IPS-15b (cell line): ENCODE data around the gene OSMR.

ENCODE experiments used
- H3K27me3 ChIP-seq: one replicate; pipeline ENCODE4 v1.6.1; 2013; ENCODE audit warnings: low read length; ENCODE audit not compliant: control insufficient read depth, insufficient read depth
- H3K36me3 ChIP-seq: one replicate; pipeline ENCODE4 v1.6.1; 2013; ENCODE audit warnings: low read length; ENCODE audit not compliant: control insufficient read depth, insufficient read depth
- H3K4me1 ChIP-seq: one replicate; pipeline ENCODE4 v1.6.1; 2013; ENCODE audit warnings: mild to moderate bottlenecking, low read length; ENCODE audit not compliant: control insufficient read depth, insufficient read depth
- H3K4me3 ChIP-seq: one replicate; pipeline ENCODE4 v1.5.1; 2013; ENCODE audit warnings: low read depth, low read length
- H3K9ac ChIP-seq: one replicate; pipeline ENCODE4 v1.6.1; 2013; ENCODE audit warnings: low read depth, mild to moderate bottlenecking, low read length
- H3K9me3 ChIP-seq: one replicate; pipeline ENCODE4 v1.6.1; 2013; ENCODE audit warnings: mild to moderate bottlenecking, low read length; ENCODE audit not compliant: control insufficient read depth, insufficient read depth

Gene OSMR

GRCh38 chr5:38916802-38917201 is 71.0 kb downstream of the OSMR start:
- Histone ChIP-seq H3K9ac (no peak overlapping the region), H3K4me1 (no peaks in the 10 kb centered on the region), H3K9me3 (no peaks in the 10 kb centered on the region), H3K27me3 (no peaks in the 10 kb centered on the region), H3K4me3 (no peak overlapping the region), H3K36me3 (no peaks in the 10 kb centered on the region)

DNA sequence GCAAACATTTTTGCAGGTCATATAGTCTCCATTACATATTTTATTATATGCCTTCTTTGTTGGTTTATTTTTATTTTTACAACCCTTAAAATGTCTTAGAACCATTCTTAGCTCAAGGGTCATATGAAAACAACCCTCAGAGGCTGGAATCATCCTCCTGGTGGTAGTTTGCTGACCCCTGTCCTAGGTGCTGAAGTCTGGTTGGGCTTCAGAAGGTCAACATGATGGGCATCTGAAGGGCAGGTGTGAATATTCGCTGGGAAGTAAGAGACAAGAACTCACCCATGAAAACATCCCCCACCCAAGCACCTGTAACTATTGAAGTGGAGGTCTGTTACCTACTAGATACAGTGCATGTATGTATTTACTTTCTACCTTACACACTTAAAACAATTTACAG is 75.4 kb downstream of the OSMR start:
- no peaks in the 10 kb centered on the region for H3K9me3 ChIP-seq
- H3K4me3 ChIP-seq: no peak overlapping the region
- no peaks in the 10 kb centered on the region for H3K27me3 ChIP-seq
- no peak overlapping the region for H3K9ac ChIP-seq
- no peaks in the 10 kb centered on the region for H3K4me1 ChIP-seq
- H3K36me3 ChIP-seq: no peaks in the 10 kb centered on the region

- H3K36me3 ChIP-seq: no peaks in the 10 kb centered on the region
- no peaks in the 10 kb centered on the region for H3K27me3 ChIP-seq
- no peaks in the 10 kb centered on the region for H3K9me3 ChIP-seq
- no peak overlapping the region for H3K4me3 ChIP-seq
- H3K4me1 ChIP-seq: no peaks in the 10 kb centered on the region
- H3K9ac ChIP-seq: no peak overlapping the region
These were observed 76.4 kb downstream of the OSMR start for GRCh38 chr5:38922199-38922598.

GRCh38 chr5:38923661-38924451 is 78.0 kb downstream of the OSMR start:
- H3K4me1 ChIP-seq: no peaks in the 10 kb centered on the region
- no peak overlapping the region for H3K4me3 ChIP-seq
- H3K36me3 ChIP-seq: no peaks in the 10 kb centered on the region
- H3K27me3 ChIP-seq: no peaks in the 10 kb centered on the region
- H3K9me3 ChIP-seq: no peaks in the 10 kb centered on the region
- H3K9ac ChIP-seq: no peak overlapping the region

- H3K4me1 ChIP-seq: peaks cover under 1% of the 10 kb centered on the region
- no peaks in the 10 kb centered on the region for H3K36me3 ChIP-seq
- H3K9ac ChIP-seq: no peak overlapping the region
- H3K27me3 ChIP-seq: no peaks in the 10 kb centered on the region
- H3K9me3 ChIP-seq: no peaks in the 10 kb centered on the region
- H3K4me3 ChIP-seq: no peak overlapping the region
These were observed 79.5 kb downstream of the OSMR start for GRCh38 chr5:38925154-38925925.

DNA sequence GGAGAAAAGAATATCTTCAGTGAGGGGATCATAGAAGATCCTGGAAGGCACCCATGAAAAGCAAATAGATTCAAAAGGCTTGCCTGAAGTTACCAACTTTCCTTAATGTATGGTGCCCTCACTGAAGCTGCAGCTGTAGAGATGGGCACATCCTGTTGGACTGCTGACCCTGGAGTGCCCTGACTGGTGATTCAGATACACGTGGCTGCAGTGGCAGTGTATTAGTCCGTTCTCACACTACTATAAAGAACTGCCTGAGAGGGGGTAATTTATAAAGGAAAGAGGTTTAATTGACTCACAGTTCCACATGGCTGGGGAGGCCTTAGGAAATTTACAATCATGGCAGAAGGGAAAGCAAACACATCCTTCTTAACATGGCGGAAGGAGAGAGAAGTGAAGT is 80.3 kb downstream of the OSMR start:
- Histone ChIP-seq H3K36me3 (no peaks in the 10 kb centered on the region), H3K4me1 (peaks cover 2% of the 10 kb centered on the region), H3K4me3 (no peak overlapping the region), H3K9me3 (no peaks in the 10 kb centered on the region), H3K9ac (no peak overlapping the region), H3K27me3 (no peaks in the 10 kb centered on the region)

GRCh38 chr5:38927470-38927869 is 81.7 kb downstream of the OSMR start:
- Histone ChIP-seq H3K36me3 (no peaks in the 10 kb centered on the region), H3K4me1 (peaks cover 2% of the 10 kb centered on the region), H3K4me3 (no peak overlapping the region)

DNA sequence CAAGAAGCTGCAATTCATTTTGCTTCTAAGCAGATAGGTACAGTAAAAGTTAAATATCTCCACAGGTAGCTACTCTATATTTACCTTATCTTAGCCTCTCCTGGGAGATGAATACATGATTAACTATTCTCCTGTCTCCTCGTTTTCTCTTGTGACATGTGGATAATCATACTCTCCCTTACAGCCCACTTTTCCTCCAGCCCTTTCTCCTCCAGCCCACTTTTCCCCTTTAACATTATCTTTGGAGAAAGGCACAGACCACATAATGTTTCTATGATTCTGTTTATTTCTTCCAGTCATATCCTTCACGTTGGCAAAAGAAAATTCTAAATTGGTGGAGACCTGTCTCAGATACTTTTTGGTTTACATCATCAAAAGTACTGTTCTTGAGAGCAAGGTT is 84.0 kb downstream of the OSMR start:
- no peaks in the 10 kb centered on the region for H3K36me3 ChIP-seq
- no peak overlapping the region for H3K4me3 ChIP-seq
- no peaks in the 10 kb centered on the region for H3K27me3 ChIP-seq
- H3K9me3 ChIP-seq: no peaks in the 10 kb centered on the region
- no peak overlapping the region for H3K9ac ChIP-seq
- H3K4me1 ChIP-seq: peaks cover 2% of the 10 kb centered on the region

More at GRCh38 chr5:38927470-38927869, 81.7 kb downstream of the OSMR start:
- Histone ChIP-seq H3K27me3 (no peaks in the 10 kb centered on the region), H3K9ac (no peak overlapping the region), H3K9me3 (no peaks in the 10 kb centered on the region)

GRCh38 chr5:38931731-38932130 is 85.9 kb downstream of the OSMR start:
- H3K9ac ChIP-seq: no peak overlapping the region
- no peaks in the 10 kb centered on the region for H3K36me3 ChIP-seq
- H3K9me3 ChIP-seq: no peaks in the 10 kb centered on the region
- H3K27me3 ChIP-seq: no peaks in the 10 kb centered on the region
- H3K4me1 ChIP-seq: peaks cover 2% of the 10 kb centered on the region
- H3K4me3 ChIP-seq: no peak overlapping the region

DNA sequence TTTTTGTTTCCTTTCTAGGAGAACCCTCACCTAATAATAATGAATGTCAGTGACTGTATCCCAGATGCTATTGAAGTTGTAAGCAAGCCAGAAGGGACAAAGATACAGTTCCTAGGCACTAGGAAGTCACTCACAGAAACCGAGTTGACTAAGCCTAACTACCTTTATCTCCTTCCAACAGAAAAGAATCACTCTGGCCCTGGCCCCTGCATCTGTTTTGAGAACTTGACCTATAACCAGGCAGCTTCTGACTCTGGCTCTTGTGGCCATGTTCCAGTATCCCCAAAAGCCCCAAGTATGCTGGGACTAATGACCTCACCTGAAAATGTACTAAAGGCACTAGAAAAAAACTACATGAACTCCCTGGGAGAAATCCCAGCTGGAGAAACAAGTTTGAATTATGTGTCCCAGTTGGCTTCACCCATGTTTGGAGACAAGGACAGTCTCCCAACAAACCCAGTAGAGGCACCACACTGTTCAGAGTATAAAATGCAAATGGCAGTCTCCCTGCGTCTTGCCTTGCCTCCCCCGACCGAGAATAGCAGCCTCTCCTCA is 87.1 kb downstream of the OSMR start:
- H3K9ac ChIP-seq: no peak overlapping the region
- peaks cover 2% of the 10 kb centered on the region for H3K4me1 ChIP-seq
- H3K36me3 ChIP-seq: no peaks in the 10 kb centered on the region

GRCh38 chr5:38935437-38935836 is 89.6 kb downstream of the OSMR start:
- H3K9me3 ChIP-seq: no peaks in the 10 kb centered on the region
- H3K9ac ChIP-seq: no peak overlapping the region
- peaks cover under 1% of the 10 kb centered on the region for H3K4me1 ChIP-seq
- H3K4me3 ChIP-seq: no peak overlapping the region
- H3K36me3 ChIP-seq: no peaks in the 10 kb centered on the region
- no peaks in the 10 kb centered on the region for H3K27me3 ChIP-seq

More for the DNA sequence above, 87.1 kb downstream of the OSMR start:
- H3K4me3 ChIP-seq: no peak overlapping the region
- H3K9me3 ChIP-seq: no peaks in the 10 kb centered on the region
- H3K27me3 ChIP-seq: no peaks in the 10 kb centered on the region

DNA sequence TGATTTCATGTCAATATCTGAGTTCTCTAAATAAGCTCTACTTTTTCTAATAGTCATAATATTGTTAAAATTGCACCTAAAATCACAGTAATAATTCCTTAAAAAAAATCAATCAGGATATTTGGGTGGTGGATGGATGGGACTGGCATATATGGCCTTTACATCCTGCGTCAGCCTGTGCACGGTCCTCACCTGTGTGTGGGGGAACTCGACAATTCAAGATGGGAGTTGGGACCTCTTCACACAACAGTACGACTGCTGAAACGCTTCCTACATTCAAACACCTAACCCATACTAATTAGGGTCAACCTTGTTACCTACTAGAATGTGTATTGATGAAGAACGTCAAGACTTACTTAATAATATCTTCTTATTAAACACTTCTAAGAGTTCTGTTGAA is 90.5 kb downstream of the OSMR start:
- no peak overlapping the region for H3K9ac ChIP-seq
- no peaks in the 10 kb centered on the region for H3K36me3 ChIP-seq
- no peaks in the 10 kb centered on the region for H3K4me1 ChIP-seq
- no peak overlapping the region for H3K4me3 ChIP-seq
- H3K9me3 ChIP-seq: no peaks in the 10 kb centered on the region
- no peaks in the 10 kb centered on the region for H3K27me3 ChIP-seq
